Neural crest cell (in vitro differentiated cells): ENCODE data around the gene KCNH4. TPM values are rescaled to one million over a fixed set of nuclear protein-coding genes. Genes with fewer than 3 reads are reported as not detected.
A peak's percentile ranks its signal among the peaks of the same experiment; 100 is the strongest.

ENCODE experiments used
- DNase-seq: peaks from one replicate; pipeline ENCODE4 v3.0.0; 2021; ENCODE audit warnings: low read depth, mixed read lengths, low spot score
- H3K27ac Mint-ChIP-seq: one replicate; pipeline ENCODE4 v1.8.0; 2021; ENCODE audit warnings: mild to moderate bottlenecking, mixed read lengths; ENCODE audit not compliant: unreplicated experiment
- H3K27me3 Mint-ChIP-seq: 2 replicates; pipeline ENCODE4 v1.8.0; 2021; ENCODE audit warnings: low read depth, mild to moderate bottlenecking, mixed read lengths
- H3K36me3 Mint-ChIP-seq: 2 replicates; pipeline ENCODE4 v1.8.0; 2021; ENCODE audit warnings: low read depth, mild to moderate bottlenecking, mixed read lengths
- H3K4me1 Mint-ChIP-seq: 2 replicates; pipeline ENCODE4 v1.8.0; 2021; ENCODE audit warnings: mixed read lengths
- H3K4me3 Mint-ChIP-seq: one replicate; pipeline ENCODE4 v1.8.0; 2021; ENCODE audit warnings: mild to moderate bottlenecking, mixed read lengths
- H3K9me3 Mint-ChIP-seq: 2 replicates; pipeline ENCODE4 v1.8.0; 2021; ENCODE audit warnings: mixed read lengths
- CTCF ChIP-seq: fragments of 200-600 bp; sonication (generic); conservative IDR thresholded peaks from 2 replicates; pipeline ENCODE4 v1.5.0; 2021; ENCODE audit warnings: antibody characterized with exemption, mild to moderate bottlenecking
- total RNA-seq: library from RNA; stranded (reverse); gene quantifications from 2 replicates; pipeline ENCODE4 v1.2.1, GENCODE V29; 2021

KCNH4 gene
- total RNA-seq, 1 donor from 2014 or later = 0.05 TPM

GRCh38 chr17:42192189-42193126, 11.5 kb upstream of the KCNH4 start:
- DNase-seq = no peak
- no peaks in the 10 kb centered on the region for H3K9me3 Mint-ChIP-seq
- peaks cover 14% of the 10 kb centered on the region for H3K4me1 Mint-ChIP-seq
- TF ChIP-seq CTCF = no peak
- H3K36me3 Mint-ChIP-seq = no peaks in the 10 kb centered on the region
- no peak overlapping the region for H3K27ac Mint-ChIP-seq
- H3K4me3 Mint-ChIP-seq = no peak overlapping the region
- H3K27me3 Mint-ChIP-seq = no peaks in the 10 kb centered on the region

GRCh38 chr17:42191275-42191608, 10.3 kb upstream of the KCNH4 start:
- H3K36me3 Mint-ChIP-seq = no peaks in the 10 kb centered on the region
- no peak for TF ChIP-seq CTCF
- no peak overlapping the region for H3K27ac Mint-ChIP-seq
- H3K4me1 Mint-ChIP-seq = peaks cover 14% of the 10 kb centered on the region
- H3K9me3 Mint-ChIP-seq = no peaks in the 10 kb centered on the region
- DNase-seq = no peak
- no peak overlapping the region for H3K4me3 Mint-ChIP-seq
- H3K27me3 Mint-ChIP-seq = peaks cover 2% of the 10 kb centered on the region

- H3K4me3 Mint-ChIP-seq = no peak overlapping the region
- H3K27ac Mint-ChIP-seq = no peak overlapping the region
- no peaks in the 10 kb centered on the region for H3K36me3 Mint-ChIP-seq
- H3K9me3 Mint-ChIP-seq = no peaks in the 10 kb centered on the region
- H3K4me1 Mint-ChIP-seq = peaks cover 19% of the 10 kb centered on the region
- H3K27me3 Mint-ChIP-seq = peaks cover 8% of the 10 kb centered on the region
- no peak for TF ChIP-seq CTCF
- DNase-seq = no peak
Measured at GRCh38 chr17:42190491-42191274, 9.7 kb upstream of the KCNH4 start.

GRCh38 chr17:42189651-42189965, 8.7 kb upstream of the KCNH4 start:
- Mint-ChIP-seq H3K4me3 (no peak overlapping the region), H3K9me3 (no peaks in the 10 kb centered on the region), H3K36me3 (no peaks in the 10 kb centered on the region), H3K4me1 (peaks cover 28% of the 10 kb centered on the region), H3K27me3 (peaks cover 18% of the 10 kb centered on the region), H3K27ac (no peak overlapping the region)
- TF ChIP-seq CTCF = no peak
- no peak for DNase-seq

GRCh38 chr17:42188749-42189650, 8.1 kb upstream of the KCNH4 start:
- H3K27me3 Mint-ChIP-seq = peaks cover 22% of the 10 kb centered on the region
- no peaks in the 10 kb centered on the region for H3K9me3 Mint-ChIP-seq
- no peak for TF ChIP-seq CTCF
- peak overlapping the region; percentile 35 for H3K27ac Mint-ChIP-seq
- H3K4me3 Mint-ChIP-seq = no peak overlapping the region
- H3K4me1 Mint-ChIP-seq = peaks cover 26% of the 10 kb centered on the region
- H3K36me3 Mint-ChIP-seq = no peaks in the 10 kb centered on the region
- DNase-seq = no peak
